HG03460 (cell line): Measurements from ENCODE around the gene WASHC2A.
"Not testable (repeated sequence)": the region's sequence is repeated elsewhere in the genome, so short reads cannot be mapped to it uniquely, and the experiment has no call there.

Experiments
- ATAC-seq: cut with Tn5 transposase; IDR thresholded peaks from one replicate; pipeline ENCODE4 v1.9.1; 2021; ENCODE audit not compliant: unreplicated experiment

Gene WASHC2A

DNA sequence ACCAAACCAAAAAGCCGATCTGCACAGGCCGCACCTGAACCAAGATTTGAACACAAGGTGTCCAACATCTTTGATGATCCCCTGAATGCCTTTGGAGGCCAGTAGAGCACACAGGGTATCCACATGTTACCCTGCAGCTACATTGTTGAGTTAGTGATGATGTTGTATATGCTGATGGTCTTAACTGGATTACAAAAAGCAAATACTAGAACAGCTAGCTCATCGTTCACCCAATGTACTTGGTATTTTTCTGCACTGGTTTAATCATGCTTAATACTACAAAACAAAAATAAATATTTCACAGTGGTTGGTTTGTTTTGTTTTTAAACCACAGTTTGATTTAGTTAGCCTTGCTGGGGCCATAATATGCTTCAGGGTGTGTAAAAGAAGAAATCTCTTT lies 65.1 kb downstream of the WASHC2A start:
- ATAC-seq, result not testable (repeated sequence)

DNA sequence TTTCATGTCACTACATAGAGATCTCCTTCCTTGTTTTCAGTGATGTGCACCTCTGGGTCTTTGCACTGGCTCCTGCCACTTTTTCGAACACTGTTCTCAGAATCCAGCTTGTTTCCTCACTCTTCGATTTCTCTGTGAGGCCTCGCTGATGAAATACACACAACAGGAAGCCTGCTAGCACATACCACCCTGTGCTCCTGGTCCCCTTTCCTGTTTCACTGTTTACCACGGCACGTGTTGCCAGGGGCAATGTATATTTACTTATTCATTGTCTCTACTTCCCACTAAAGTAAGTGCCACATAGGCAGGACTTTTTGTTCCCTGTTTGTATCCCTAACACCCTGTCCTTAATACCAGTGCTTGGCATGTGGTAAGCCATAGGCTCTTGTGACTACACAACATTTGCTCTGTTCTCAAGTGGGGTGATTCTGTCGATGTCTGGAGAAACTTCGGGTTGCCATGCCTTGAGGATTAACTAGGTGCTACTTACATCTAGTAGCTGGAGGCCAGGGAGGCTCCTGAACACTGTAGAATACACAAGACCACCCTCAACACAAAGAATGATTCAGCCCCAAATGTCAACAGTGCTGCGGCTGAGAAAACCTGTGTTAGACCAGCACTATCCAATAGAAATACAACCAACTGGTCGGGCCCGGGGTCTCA lies 75.9 kb downstream of the WASHC2A start:
- ATAC-seq, result not testable (repeated sequence)

DNA sequence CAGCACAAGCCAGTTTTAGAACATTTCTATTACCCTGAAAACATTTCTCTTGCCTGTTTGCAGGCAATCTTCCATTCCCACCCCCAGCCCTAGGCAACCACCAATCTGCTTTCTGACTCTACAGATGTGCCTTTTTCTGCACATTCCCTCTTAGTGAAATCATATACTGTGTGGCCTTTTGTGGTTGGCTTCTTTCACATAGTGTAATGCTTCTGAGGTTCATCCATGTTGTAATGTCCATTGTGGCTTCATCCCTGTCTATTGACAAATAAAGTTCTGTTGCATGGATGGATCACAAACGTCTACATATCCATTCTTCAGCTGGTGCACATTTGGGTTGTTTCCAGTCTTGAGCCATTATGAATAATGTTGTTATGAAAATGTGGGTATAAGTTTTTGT lies 77.8 kb downstream of the WASHC2A start:
- ATAC-seq, result not testable (repeated sequence)

DNA sequence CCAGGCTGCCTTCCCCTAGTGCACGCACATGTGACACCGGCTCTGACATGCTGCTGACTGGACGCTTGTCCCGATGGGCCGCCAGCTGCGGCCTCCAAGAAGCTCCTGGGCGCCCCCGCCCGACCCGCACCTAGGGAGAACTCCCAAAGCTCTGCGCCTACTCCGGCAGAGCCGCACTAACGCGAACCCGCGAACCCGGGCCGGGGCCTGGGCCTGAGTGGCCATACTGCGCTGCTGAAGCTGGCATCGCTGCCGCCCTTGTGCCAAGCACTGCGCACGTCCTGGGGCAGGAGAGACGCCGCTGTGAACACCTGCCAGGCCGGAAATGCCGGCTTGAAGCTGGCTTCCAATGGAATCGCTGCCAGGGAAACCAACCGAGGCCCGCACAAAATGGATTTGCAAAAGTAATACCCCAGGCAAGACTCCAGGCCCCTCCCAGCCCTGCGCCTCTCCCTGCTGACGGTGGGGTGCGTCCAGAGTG lies 85.1 kb downstream of the WASHC2A start:
- ATAC-seq, result no peak

DNA sequence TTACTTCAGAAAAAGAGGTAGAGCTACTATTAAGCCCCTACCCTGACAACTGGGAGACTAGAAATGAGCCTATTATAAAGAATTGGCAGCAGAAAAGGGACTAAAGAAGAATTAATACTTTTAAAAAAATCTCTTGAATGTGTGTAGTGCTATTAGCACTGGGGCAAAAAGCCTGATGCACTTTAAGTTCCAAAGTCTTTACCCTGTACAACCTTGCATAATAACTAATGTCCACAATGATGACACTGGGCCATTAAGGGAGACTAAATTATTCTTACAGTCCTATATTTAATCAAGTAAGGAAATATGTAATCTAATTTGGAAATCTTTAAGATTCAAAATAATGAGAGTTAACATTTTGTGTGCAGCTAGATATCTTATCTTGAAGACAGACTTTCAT lies 90.1 kb downstream of the WASHC2A start:
- ATAC-seq, result not testable (repeated sequence)

DNA sequence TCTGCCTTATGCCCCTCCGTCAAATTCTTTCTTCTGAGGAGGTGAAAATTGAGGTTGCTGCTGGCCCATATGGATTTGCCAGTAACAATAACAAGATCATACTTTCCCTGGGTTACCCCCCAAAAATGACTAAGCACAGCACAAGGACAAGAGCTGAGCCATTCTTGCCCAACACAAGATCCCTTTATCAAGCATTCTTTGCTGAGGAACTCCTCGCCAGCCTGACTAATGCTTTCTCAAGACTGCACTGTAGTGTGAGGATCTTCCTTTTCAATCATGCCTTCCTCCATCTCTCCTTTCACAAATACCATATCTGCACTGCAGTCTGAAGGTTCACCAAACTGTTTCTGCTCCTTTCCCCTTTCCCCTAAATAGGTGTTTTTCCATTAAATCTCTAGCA lies 92.1 kb downstream of the WASHC2A start:
- not testable (repeated sequence) for ATAC-seq

DNA sequence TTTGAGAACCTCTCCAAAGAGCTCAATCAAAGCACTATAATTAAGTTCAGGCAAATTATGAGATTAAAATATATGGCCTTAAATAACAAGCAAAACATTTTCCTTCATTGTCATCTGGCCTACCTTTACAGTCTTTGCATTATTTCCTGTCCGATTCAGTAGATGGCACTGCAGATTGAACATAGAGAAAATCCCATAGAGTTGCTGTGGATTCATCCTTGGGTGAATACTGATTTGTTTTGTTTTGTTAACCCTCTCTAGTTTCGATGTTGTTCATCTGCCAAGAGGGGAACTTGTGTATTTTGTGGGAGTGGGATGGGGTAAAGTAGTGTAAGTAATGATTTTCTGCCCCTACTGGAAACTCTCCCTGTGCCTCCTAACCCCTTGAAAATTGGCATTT lies 97.3 kb downstream of the WASHC2A start:
- not testable (repeated sequence) for ATAC-seq

DNA sequence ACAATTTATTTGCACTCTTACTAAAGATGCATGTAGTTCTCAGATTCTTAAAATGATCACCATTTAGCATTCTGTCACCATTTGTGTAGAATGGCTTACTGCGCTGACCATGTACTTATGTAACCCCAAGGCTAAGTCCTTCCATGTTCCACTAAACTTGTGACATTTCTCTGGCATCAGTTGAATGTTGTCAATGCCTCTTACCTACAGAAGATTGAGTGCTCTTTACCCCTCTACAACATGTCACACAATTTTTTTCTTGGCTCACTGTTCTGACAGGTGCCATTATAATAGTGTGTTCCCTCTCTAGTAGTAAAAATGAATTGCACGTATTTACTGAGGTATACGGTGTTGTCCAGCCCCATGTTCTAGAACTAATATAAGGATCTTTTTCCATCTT lies 100.1 kb downstream of the WASHC2A start:
- ATAC-seq, result not testable (repeated sequence)

DNA sequence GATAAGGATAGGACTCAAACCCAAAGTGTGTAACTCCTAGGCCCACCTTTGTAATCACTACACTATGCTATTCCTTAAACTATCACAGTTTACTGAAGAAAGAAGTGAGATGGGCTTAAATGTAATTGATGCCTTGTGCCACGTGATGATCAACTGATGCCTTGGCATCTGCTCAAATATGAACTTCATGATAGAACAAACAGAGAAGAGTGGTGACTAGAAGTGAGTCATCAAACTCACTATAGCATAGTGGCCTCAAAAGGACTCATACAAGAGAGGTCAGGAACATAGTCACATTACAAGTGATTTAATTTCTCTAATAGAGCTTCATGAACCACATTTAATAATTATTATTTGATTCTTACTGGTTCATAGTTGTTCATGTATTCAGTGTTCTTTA lies 101.8 kb downstream of the WASHC2A start:
- ATAC-seq, result not testable (repeated sequence)

DNA sequence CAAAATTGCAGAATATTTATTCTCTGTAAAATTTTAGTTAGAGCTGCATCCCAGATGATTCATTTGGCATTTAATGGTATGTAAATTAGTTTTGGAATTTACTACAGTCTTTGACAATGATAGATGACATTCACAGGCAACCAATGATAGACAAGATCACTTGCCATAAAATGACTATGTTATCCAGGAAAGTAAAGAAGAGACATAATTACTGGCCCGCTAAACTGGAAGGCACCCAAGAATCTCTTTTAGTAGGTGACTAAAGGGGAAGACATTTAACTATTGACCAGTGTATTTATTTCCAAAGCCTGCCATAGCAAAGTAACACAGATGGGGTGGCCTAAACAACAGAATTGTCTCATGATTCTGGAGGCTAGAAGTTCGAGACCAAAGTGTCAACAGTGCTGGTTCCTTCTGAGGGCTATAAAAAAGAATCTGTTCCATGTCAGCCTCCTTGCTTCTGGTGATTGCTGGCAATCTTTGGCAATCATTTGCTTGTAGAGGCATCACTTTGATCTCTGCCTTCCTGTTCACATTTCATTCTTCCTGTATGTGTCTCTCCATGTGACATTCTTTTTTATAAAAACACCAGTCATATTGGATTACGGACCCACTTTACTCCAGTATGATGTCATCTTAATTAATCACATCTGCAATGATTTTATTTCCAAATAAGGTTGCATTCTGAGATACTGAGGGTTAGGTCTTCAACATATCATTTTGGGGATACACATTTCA lies 107.2 kb downstream of the WASHC2A start:
- ATAC-seq, result not testable (repeated sequence)
